Body of pancreas (tissue), 4 donors: ENCODE data around the gene CLIC3. TPM values are rescaled to one million over a fixed set of nuclear protein-coding genes. Genes with fewer than 3 reads are reported as not detected.

Experiments
- ATAC-seq: fragments of 150-250 bp; one replicate; pipeline ENCODE4 v1.9.1; 2016
- DNase-seq, 4 donors: peaks; one replicate each; pipeline ENCODE4 v3.0.0-alpha.2; 2019
- H3K27ac ChIP-seq, 4 donors: fragments of 200-600 bp; sonication (generic); 1 replicate in 3 of 4; 2 replicates in 1 of 4; pipeline versions ENCODE4 v1.5.1 to v1.6.1; 2016 to 2019; ENCODE audit warnings: mild to moderate bottlenecking in 1 of 4, mixed read lengths in 1 of 4, moderate library complexity in 1 of 4
- H3K27me3 ChIP-seq, 2 donors: fragments of 200-600 bp; sonication (generic); one replicate each; pipeline ENCODE4 v1.6.0; 2016; ENCODE audit warnings: mild to moderate bottlenecking in 1 of 2
- H3K36me3 ChIP-seq, 2 donors: fragments of 200-600 bp; sonication (generic); replicated peaks in 1 of 2; 2 replicates each; pipeline ENCODE4 v1.5.1; 2016; ENCODE audit warnings: low read depth in 2 of 2; ENCODE audit not compliant: insufficient read depth in 1 of 2
- H3K4me1 ChIP-seq: fragments of 200-600 bp; sonication (generic); one replicate; pipeline ENCODE4 v1.6.0; 2016
- H3K4me3 ChIP-seq, 2 donors: fragments of 200-600 bp; sonication (generic); 1 replicate in 1 of 2; 2 replicates in 1 of 2; pipeline ENCODE4 v1.5.1; 2016 to 2019
- H3K9me3 ChIP-seq, 3 donors: fragments of 200-600 bp; sonication (generic); 1 replicate in 2 of 3; 2 replicates in 1 of 3; pipeline ENCODE4 v1.5.1; 2016
- POLR2A ChIP-seq, 3 donors: fragments of 450-650 bp; IDR thresholded peaks; one replicate each; pipeline ENCODE4 v1.6.1; 2016; ENCODE audit warnings: antibody characterized with exemption in 3 of 3, mild to moderate bottlenecking in 2 of 3
- WGBS, 2 donors: methylation state at CpG; one replicate each; pipeline ENCODE4 v1.1.5; 2017; 5-methylcytosine and 5-hydroxymethylcytosine counted together
- intact Hi-C: fragments of 100-400 bp; cut with DNase I; formaldehyde crosslinking; loops from one replicate; pipeline ENCODE4 v1.15.1; 2023
- total RNA-seq, 2 donors: library from RNA; depleted of rRNA; stranded (reverse); fragments of >200 nt; gene quantifications; one replicate each; pipeline ENCODE4 v1.1.0, GENCODE V29; 2016
- TF ChIP-seq, protein P1 (sequence below), 7 experiments: fragments of 450-650 bp in 4 of 7; fragments of 200-600 bp in 3 of 7; sonication (generic) in 3 of 7; IDR thresholded peaks; one replicate each; pipeline ENCODE4 v1.5.1; 2016 to 2019; ENCODE audit warnings: antibody characterized with exemption in 7 of 7

The CLIC3 gene
- total RNA-seq, 2 donors from 2014 or later: 2.0 TPM; not detected in 1

DNA sequence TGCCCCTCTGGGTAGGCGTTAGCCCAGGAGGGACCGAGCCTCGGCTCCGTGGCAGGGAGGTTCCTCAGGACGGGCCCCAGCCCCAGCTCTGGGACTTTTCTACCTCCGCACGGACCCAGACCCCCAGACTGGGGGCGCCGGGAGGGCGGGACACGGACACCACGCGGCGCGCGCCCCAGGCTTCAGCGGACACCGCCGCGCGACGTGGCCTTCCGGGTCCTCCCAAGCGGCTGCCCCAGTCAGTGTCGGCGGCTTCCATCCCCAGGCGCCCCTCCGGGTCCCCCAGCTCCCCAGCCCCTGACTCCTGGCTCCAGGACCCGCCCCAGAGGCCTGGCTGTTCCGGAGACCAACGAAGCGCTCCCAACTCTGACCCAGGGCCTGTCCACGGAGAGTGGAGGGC, 10.5 kb downstream of the CLIC3 start:
- H3K27me3 ChIP-seq: peaks cover 0 to 5% of the 10 kb centered on the region in 2 donors
- no peak for ATAC-seq
- intact Hi-C loops: no loop called here

DNA sequence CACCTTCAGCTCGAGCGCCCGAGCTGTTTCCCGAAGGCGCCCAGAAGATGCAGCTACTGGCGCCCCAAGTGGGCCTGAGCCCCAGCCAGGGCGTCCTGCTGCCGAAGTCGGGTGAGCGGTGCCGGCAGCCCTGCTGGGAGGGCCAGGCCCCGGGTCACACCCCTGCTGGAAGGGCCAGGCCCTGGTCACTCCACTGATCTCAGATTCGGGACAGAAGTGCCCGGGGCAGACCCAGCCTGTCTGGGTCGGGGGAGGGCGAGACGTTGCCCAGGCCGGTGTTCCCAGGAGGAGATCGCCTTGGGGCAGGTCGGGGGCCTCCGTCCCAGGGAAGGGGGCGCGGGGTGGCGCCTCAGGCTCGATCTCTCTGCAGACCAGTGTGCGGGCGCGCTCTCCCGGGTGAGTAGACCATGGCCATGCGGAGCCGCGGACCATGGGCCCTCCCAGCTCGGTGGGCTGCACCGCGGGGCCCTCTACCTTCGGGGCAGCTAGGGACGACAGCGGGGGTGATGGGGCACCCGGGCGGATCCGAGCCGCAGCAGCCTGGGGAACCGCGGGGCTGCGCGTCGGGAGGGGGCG, 11.3 kb downstream of the CLIC3 start:
- intact Hi-C loops: no loop called here
- H3K4me1 ChIP-seq: peaks cover 6% of the 10 kb centered on the region
- ATAC-seq (no peak), DNase-seq (no peak)
- peaks cover 0 to 5% of the 10 kb centered on the region in 2 donors for H3K27me3 ChIP-seq
- no peaks in the 10 kb centered on the region for H3K9me3 ChIP-seq
- H3K4me3 ChIP-seq: no peak overlapping the region
- no peak overlapping the region for H3K27ac ChIP-seq
- WGBS, 2 donors: 15 to 33% methylated on average over 12 to 34 of the region's 48 CpGs
- TF ChIP-seq, protein P1, sequence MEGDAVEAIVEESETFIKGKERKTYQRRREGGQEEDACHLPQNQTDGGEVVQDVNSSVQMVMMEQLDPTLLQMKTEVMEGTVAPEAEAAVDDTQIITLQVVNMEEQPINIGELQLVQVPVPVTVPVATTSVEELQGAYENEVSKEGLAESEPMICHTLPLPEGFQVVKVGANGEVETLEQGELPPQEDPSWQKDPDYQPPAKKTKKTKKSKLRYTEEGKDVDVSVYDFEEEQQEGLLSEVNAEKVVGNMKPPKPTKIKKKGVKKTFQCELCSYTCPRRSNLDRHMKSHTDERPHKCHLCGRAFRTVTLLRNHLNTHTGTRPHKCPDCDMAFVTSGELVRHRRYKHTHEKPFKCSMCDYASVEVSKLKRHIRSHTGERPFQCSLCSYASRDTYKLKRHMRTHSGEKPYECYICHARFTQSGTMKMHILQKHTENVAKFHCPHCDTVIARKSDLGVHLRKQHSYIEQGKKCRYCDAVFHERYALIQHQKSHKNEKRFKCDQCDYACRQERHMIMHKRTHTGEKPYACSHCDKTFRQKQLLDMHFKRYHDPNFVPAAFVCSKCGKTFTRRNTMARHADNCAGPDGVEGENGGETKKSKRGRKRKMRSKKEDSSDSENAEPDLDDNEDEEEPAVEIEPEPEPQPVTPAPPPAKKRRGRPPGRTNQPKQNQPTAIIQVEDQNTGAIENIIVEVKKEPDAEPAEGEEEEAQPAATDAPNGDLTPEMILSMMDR (IDR thresholded peaks at IDR 0.05): no peak
- TF ChIP-seq POLR2A (IDR thresholded peaks at IDR 0.05): no peak
- no peaks in the 10 kb centered on the region for H3K36me3 ChIP-seq

More for the DNA sequence above, 10.5 kb downstream of the CLIC3 start:
- peaks cover 6% of the 10 kb centered on the region for H3K4me1 ChIP-seq
- no peak for DNase-seq
- H3K9me3 ChIP-seq: no peaks in the 10 kb centered on the region
- 41 to 89% methylated on average over 3 to 15 of the region's 33 CpGs for WGBS, 2 donors
- H3K27ac ChIP-seq: no peak overlapping the region
- no peak overlapping the region for H3K4me3 ChIP-seq
- TF ChIP-seq POLR2A (IDR thresholded peaks at IDR 0.05): no peak
- TF ChIP-seq, protein P1 (IDR thresholded peaks at IDR 0.05): no peak
- no peaks in the 10 kb centered on the region for H3K36me3 ChIP-seq

DNA sequence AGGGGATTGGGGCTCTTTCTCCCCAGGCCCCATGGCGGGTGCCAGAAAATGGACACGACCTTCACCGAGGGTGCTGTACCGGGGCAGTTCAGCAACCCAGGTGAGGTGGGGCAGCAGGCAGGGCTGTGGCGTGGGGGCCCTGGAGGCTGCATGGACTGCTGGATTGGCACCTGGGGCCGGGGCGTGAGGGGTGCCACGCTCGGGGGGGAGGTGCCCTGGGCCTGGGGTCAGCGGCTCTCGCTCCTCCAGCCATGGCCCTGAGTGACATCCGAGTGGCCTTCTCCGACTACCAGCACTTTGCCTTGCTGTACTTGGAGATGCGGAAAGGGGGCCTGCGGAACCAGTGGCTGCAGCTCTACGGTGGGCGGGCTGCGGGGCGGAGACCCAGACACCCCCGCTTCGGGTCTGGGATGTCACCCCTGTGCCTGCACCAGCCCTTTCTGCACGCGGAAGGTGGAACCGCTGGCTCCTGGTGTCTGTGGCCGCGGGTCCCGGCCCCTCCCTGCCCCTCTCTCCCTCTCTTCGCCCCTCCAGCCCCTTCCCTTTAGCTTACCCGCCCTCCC, 11.8 kb downstream of the CLIC3 start:
- Histone ChIP-seq H3K4me3 (no peak overlapping the region), H3K9me3 (no peaks in the 10 kb centered on the region), H3K27ac (no peak overlapping the region), H3K36me3 (no peaks in the 10 kb centered on the region), H3K4me1 (peaks cover 6% of the 10 kb centered on the region), H3K27me3 (peaks cover 0 to 5% of the 10 kb centered on the region in 2 donors)
- 52 to 53% methylated on average over 15 to 25 of the region's 29 CpGs for WGBS, 2 donors
- TF ChIP-seq, protein P1 (IDR thresholded peaks at IDR 0.05): no peak
- TF ChIP-seq POLR2A (IDR thresholded peaks at IDR 0.05): no peak
- intact Hi-C loops: no loop called here
- DNase-seq: no peak
- no peak for ATAC-seq

DNA sequence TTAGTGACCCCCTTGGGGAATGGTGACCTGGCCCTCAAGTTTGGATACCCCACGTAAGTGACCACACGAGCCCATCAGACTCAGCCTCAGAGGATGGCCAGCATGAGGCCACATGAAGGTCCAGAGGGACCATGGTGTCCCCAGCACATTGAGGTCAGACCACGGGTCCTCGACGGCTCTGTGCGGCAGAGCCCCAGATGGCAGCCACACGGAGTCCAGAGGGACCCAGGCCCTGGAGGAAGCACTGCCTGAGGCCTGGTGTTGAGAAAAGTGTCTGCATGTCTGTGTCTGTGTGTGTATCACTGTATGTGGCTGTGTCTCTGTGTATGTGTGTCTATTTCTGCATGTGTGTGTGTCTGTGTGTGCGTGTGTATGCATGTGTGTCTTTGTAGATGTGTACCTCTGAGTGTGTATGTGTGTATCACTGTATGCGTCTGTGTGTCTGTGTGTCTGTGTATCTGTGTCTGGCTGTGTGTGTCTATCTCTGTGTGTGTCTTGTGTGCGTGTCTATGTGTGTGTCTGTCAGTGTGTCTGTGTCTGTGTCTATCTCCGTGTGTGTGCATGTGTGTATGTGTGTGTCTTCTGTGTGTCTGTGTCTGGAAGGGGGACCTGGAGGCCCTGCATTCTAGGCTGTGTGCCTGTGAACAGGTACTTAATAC, 12.6 kb downstream of the CLIC3 start:
- H3K4me1 ChIP-seq: peaks cover 6% of the 10 kb centered on the region
- no peaks in the 10 kb centered on the region for H3K36me3 ChIP-seq
- TF ChIP-seq, protein P1 (IDR thresholded peaks at IDR 0.05): no peak
- TF ChIP-seq POLR2A (IDR thresholded peaks at IDR 0.05): no peak
- intact Hi-C loops: no loop called here
- ATAC-seq: no peak
- DNase-seq: no peak
- H3K9me3 ChIP-seq: no peaks in the 10 kb centered on the region
- H3K4me3 ChIP-seq: no peak overlapping the region
- 76 to 80% methylated on average over 8 to 11 of the region's 11 CpGs for WGBS, 2 donors
- peaks cover 0 to 5% of the 10 kb centered on the region in 2 donors for H3K27me3 ChIP-seq
- H3K27ac ChIP-seq: no peak overlapping the region
